ENCODE measurements around the gene SPATA16. TPM values are rescaled to one million over a fixed set of nuclear protein-coding genes. Genes with fewer than 3 reads are reported as not detected.

SPATA16 gene
- total RNA-seq, 2 experiments from 2014 or later = not detected

GRCh38 chr3:173055228-173055933 is 85.7 kb downstream of the SPATA16 start:
- Mint-ChIP-seq H3K4me1 (no peaks in the 10 kb centered on the region), H3K4me3 (no peak overlapping the region), H3K27me3 (no peaks in the 10 kb centered on the region), H3K36me3 (ENCODE audit: low read depth) (no peaks in the 10 kb centered on the region), H3K27ac (no peak overlapping the region), H3K9me3 (ENCODE audit: low read depth) (no peaks in the 10 kb centered on the region)
- DNase-seq = no peak
- intact Hi-C loops (cut with DNase I, micrococcal nuclease) = no loop called here
- ChIA-PET POLR2A (no interaction called here), CTCF (no interaction called here)
- ATAC-seq = no peak

GRCh38 chr3:173049360-173049759 is 91.7 kb downstream of the SPATA16 start:
- Mint-ChIP-seq H3K36me3 (ENCODE audit: low read depth) (no peaks in the 10 kb centered on the region), H3K27ac (no peak overlapping the region), H3K9me3 (ENCODE audit: low read depth) (no peaks in the 10 kb centered on the region), H3K4me3 (no peak overlapping the region), H3K27me3 (no peaks in the 10 kb centered on the region), H3K4me1 (no peaks in the 10 kb centered on the region)
- DNase-seq (no peak), ATAC-seq (no peak)
- POLR2A ChIA-PET = no interaction called here
- intact Hi-C loops (cut with DNase I, micrococcal nuclease) = no loop called here
- CTCF ChIA-PET = no interaction called here

GRCh38 chr3:173045770-173046382 is 95.2 kb downstream of the SPATA16 start:
- ATAC-seq = no peak
- intact Hi-C loops (cut with DNase I, micrococcal nuclease) = no loop called here
- no peak overlapping the region for H3K4me3 Mint-ChIP-seq
- no peak overlapping the region for H3K27ac Mint-ChIP-seq
- peaks cover 2% of the 10 kb centered on the region for H3K27me3 Mint-ChIP-seq
- no peaks in the 10 kb centered on the region for H3K36me3 Mint-ChIP-seq (ENCODE audit: low read depth)
- H3K4me1 Mint-ChIP-seq = no peaks in the 10 kb centered on the region
- CTCF ChIA-PET = no interaction called here
- H3K9me3 Mint-ChIP-seq (ENCODE audit: low read depth) = no peaks in the 10 kb centered on the region
- DNase-seq = no peak
- POLR2A ChIA-PET = no interaction called here

GRCh38 chr3:173044998-173045397 is 96.0 kb downstream of the SPATA16 start:
- H3K27ac Mint-ChIP-seq = no peak overlapping the region
- ATAC-seq (no peak), DNase-seq (no peak)
- peaks cover 2% of the 10 kb centered on the region for H3K27me3 Mint-ChIP-seq
- H3K4me1 Mint-ChIP-seq = no peaks in the 10 kb centered on the region
- H3K4me3 Mint-ChIP-seq = no peak overlapping the region
- H3K36me3 Mint-ChIP-seq (ENCODE audit: low read depth) = no peaks in the 10 kb centered on the region
- intact Hi-C loops (cut with DNase I, micrococcal nuclease) = no loop called here
- no peaks in the 10 kb centered on the region for H3K9me3 Mint-ChIP-seq (ENCODE audit: low read depth)
- CTCF ChIA-PET = no interaction called here
- POLR2A ChIA-PET = no interaction called here

- H3K4me3 Mint-ChIP-seq = no peak overlapping the region
- ChIA-PET POLR2A (no interaction called here), CTCF (no interaction called here)
- no peaks in the 10 kb centered on the region for H3K36me3 Mint-ChIP-seq (ENCODE audit: low read depth)
- no peaks in the 10 kb centered on the region for H3K4me1 Mint-ChIP-seq
- H3K9me3 Mint-ChIP-seq (ENCODE audit: low read depth) = no peaks in the 10 kb centered on the region
- peaks cover 2% of the 10 kb centered on the region for H3K27me3 Mint-ChIP-seq
- DNase-seq = no peak
- ATAC-seq = no peak
- intact Hi-C loops (cut with DNase I, micrococcal nuclease) = no loop called here
- H3K27ac Mint-ChIP-seq = no peak overlapping the region
These were observed 97.3 kb downstream of the SPATA16 start for GRCh38 chr3:173043757-173044156.

GRCh38 chr3:173038484-173038871 is 102.6 kb downstream of the SPATA16 start:
- Mint-ChIP-seq H3K4me1 (no peaks in the 10 kb centered on the region), H3K27me3 (peaks cover under 1% of the 10 kb centered on the region), H3K36me3 (ENCODE audit: low read depth) (no peaks in the 10 kb centered on the region), H3K4me3 (no peak overlapping the region), H3K27ac (no peak overlapping the region), H3K9me3 (ENCODE audit: low read depth) (no peaks in the 10 kb centered on the region)
- ChIA-PET CTCF (interaction anchor here (0.6 kb wide), 1 partner anchor 205 kb away, joined by 3 read pairs; no protein-coding TSS in a partner anchor), POLR2A (no interaction called here)
- ATAC-seq (no peak), DNase-seq (no peak)
- intact Hi-C loops (cut with DNase I, micrococcal nuclease) = no loop called here

- Mint-ChIP-seq H3K9me3 (ENCODE audit: low read depth) (no peaks in the 10 kb centered on the region), H3K4me3 (no peak overlapping the region), H3K4me1 (no peaks in the 10 kb centered on the region), H3K27ac (no peak overlapping the region), H3K27me3 (no peaks in the 10 kb centered on the region), H3K36me3 (ENCODE audit: low read depth) (no peaks in the 10 kb centered on the region)
- DNase-seq = no peak
- intact Hi-C loops (cut with DNase I, micrococcal nuclease) = no loop called here
- ChIA-PET CTCF (interaction anchor here (0.6 kb wide), 1 partner anchor 205 kb away, joined by 3 read pairs; no protein-coding TSS in a partner anchor), POLR2A (no interaction called here)
- ATAC-seq = no peak
These were observed 103.1 kb downstream of the SPATA16 start for GRCh38 chr3:173037840-173038483.

- H3K4me1 Mint-ChIP-seq = no peaks in the 10 kb centered on the region
- no peak overlapping the region for H3K27ac Mint-ChIP-seq
- H3K27me3 Mint-ChIP-seq = no peaks in the 10 kb centered on the region
- DNase-seq = no peak
- no peak for ATAC-seq
- peaks cover 6% of the 10 kb centered on the region for H3K9me3 Mint-ChIP-seq (ENCODE audit: low read depth)
- intact Hi-C loops (cut with DNase I, micrococcal nuclease) = no loop called here
- H3K4me3 Mint-ChIP-seq = no peak overlapping the region
- CTCF ChIA-PET = no interaction called here
- POLR2A ChIA-PET = no interaction called here
- no peaks in the 10 kb centered on the region for H3K36me3 Mint-ChIP-seq (ENCODE audit: low read depth)
These were observed 110.8 kb downstream of the SPATA16 start for GRCh38 chr3:173030273-173030672.

GRCh38 chr3:173028351-173028750 is 112.7 kb downstream of the SPATA16 start:
- ATAC-seq (no peak), DNase-seq (no peak)
- Mint-ChIP-seq H3K27me3 (no peaks in the 10 kb centered on the region), H3K27ac (no peak overlapping the region), H3K4me3 (no peak overlapping the region), H3K4me1 (no peaks in the 10 kb centered on the region), H3K36me3 (ENCODE audit: low read depth) (no peaks in the 10 kb centered on the region), H3K9me3 (ENCODE audit: low read depth) (peaks cover 6% of the 10 kb centered on the region)
- intact Hi-C loops (cut with DNase I, micrococcal nuclease) = no loop called here
- ChIA-PET CTCF (interaction anchor here (0.7 kb wide), 1 partner anchor 14 kb away, joined by 3 read pairs; no protein-coding TSS in a partner anchor), POLR2A (no interaction called here)

- CTCF ChIA-PET = no interaction called here
- H3K27me3 Mint-ChIP-seq = no peaks in the 10 kb centered on the region
- H3K4me1 Mint-ChIP-seq = no peaks in the 10 kb centered on the region
- no peak overlapping the region for H3K27ac Mint-ChIP-seq
- H3K9me3 Mint-ChIP-seq (ENCODE audit: low read depth) = peaks cover 6% of the 10 kb centered on the region
- ATAC-seq = no peak
- intact Hi-C loops (cut with DNase I, micrococcal nuclease) = no loop called here
- POLR2A ChIA-PET = no interaction called here
- H3K4me3 Mint-ChIP-seq = no peak overlapping the region
- DNase-seq = no peak
- no peaks in the 10 kb centered on the region for H3K36me3 Mint-ChIP-seq (ENCODE audit: low read depth)
These were observed 113.6 kb downstream of the SPATA16 start for GRCh38 chr3:173027429-173027828.

GRCh38 chr3:173025941-173026340 is 115.1 kb downstream of the SPATA16 start:
- no peaks in the 10 kb centered on the region for H3K4me1 Mint-ChIP-seq
- no peak for ATAC-seq

GRCh38 chr3:173021547-173022185 is 119.4 kb downstream of the SPATA16 start:
- Mint-ChIP-seq H3K27ac (no peak overlapping the region), H3K4me1 (no peaks in the 10 kb centered on the region), H3K4me3 (no peak overlapping the region), H3K27me3 (no peaks in the 10 kb centered on the region), H3K36me3 (ENCODE audit: low read depth) (no peaks in the 10 kb centered on the region), H3K9me3 (ENCODE audit: low read depth) (no peaks in the 10 kb centered on the region)
- ATAC-seq = no peak
- CTCF ChIA-PET = no interaction called here
- POLR2A ChIA-PET = no interaction called here
- DNase-seq = no peak
- intact Hi-C loops (cut with DNase I, micrococcal nuclease) = no loop called here

More at GRCh38 chr3:173025941-173026340, 115.1 kb downstream of the SPATA16 start:
- intact Hi-C loops (cut with DNase I, micrococcal nuclease) = no loop called here
- Mint-ChIP-seq H3K4me3 (no peak overlapping the region), H3K9me3 (ENCODE audit: low read depth) (peaks cover 3% of the 10 kb centered on the region), H3K36me3 (ENCODE audit: low read depth) (no peaks in the 10 kb centered on the region), H3K27me3 (no peaks in the 10 kb centered on the region), H3K27ac (no peak overlapping the region)
- POLR2A ChIA-PET = no interaction called here
- DNase-seq = no peak
- CTCF ChIA-PET = no interaction called here

Data from activated CD4-positive, alpha-beta T cell treated with anti-CD3 and anti-CD28 coated beads for 36 hours (primary cell).